ENCODE measurements around the gene DDX52. TPM values are rescaled to one million over a fixed set of nuclear protein-coding genes. Genes with fewer than 3 reads are reported as not detected.
"Not testable (repeated sequence)": the region's sequence is repeated elsewhere in the genome, so short reads cannot be mapped to it uniquely, and the experiment has no call there.

Gene DDX52
- total and polyA plus RNA-seq, 11 donors: 6.7 to 20.9 (median 13.9) TPM

DNA sequence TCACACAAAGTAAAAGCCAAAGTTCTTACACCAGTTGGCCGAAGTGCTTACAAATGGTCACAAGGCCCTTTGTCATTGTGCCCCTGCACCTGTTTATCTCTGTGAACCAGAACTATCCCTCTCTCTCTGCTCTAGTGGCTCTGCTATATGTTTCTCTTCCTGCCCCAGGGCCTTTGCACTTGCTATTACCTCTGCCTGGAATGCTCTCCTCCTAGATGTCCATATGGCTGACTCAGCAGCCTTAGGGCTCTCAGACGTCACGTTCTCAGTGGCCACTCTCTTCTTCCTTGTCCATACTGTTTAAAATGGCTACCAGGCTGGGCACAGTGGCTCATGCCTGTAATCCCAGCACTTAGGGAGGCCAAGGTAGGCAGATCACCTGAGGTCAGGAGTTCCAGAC, 38.8 kb upstream of the DDX52 start:
- no peak overlapping the region for H3K27ac ChIP-seq
- intact Hi-C loops (cut with DNase I): no loop called here
- H3K9me3 ChIP-seq: peaks cover 0 to 6% (median 0%) of the 10 kb centered on the region in 12 donors
- no peaks in the 10 kb centered on the region for H3K36me3 ChIP-seq
- no peak overlapping the region for H3K4me3 ChIP-seq
- no peak for ATAC-seq
- TF ChIP-seq POLR2A (IDR thresholded peaks at IDR 0.05): no peak
- no peak for TF ChIP-seq CTCF (IDR thresholded peaks at IDR 0.05)
- peaks cover 0 to 15% (median 0%) of the 10 kb centered on the region in 9 donors for H3K27me3 ChIP-seq
- H3K4me1 ChIP-seq: no peaks in the 10 kb centered on the region
- 85 to 92% (median 89%) methylated on average over 3 of the region's 3 CpGs for WGBS, 4 donors
- no peak for DNase-seq

- H3K36me3 ChIP-seq; H3K4me3 ChIP-seq; DNase-seq; H3K4me1 ChIP-seq; H3K27ac ChIP-seq; H3K9me3 ChIP-seq; ATAC-seq; intact Hi-C loops (cut with DNase I): not testable (repeated sequence)
- peaks cover 0 to 22% (median 0%) of the 10 kb centered on the region in 9 donors for H3K27me3 ChIP-seq
- 71 to 91% (median 86%) methylated on average over 1 to 2 of the region's 2 CpGs for WGBS, 4 donors
Observed at GRCh38 chr17:37679995-37680394, 36.7 kb upstream of the DDX52 start.

GRCh38 chr17:37678036-37678435, 34.8 kb upstream of the DDX52 start:
- no peak overlapping the region for H3K27ac ChIP-seq
- peaks cover 0 to 22% (median 0%) of the 10 kb centered on the region in 9 donors for H3K27me3 ChIP-seq
- H3K4me1 ChIP-seq: no peaks in the 10 kb centered on the region
- intact Hi-C loops (cut with DNase I): no loop called here
- no peak for TF ChIP-seq POLR2A (IDR thresholded peaks at IDR 0.05)
- no peak for TF ChIP-seq CTCF (IDR thresholded peaks at IDR 0.05)
- H3K9me3 ChIP-seq: peaks cover 0 to 6% (median 0%) of the 10 kb centered on the region in 12 donors
- DNase-seq: no peak
- no peak overlapping the region for H3K4me3 ChIP-seq
- WGBS, 4 donors: 93 to 97% (median 96%) methylated on average over 1 of the region's 1 CpG
- no peaks in the 10 kb centered on the region for H3K36me3 ChIP-seq
- no peak for ATAC-seq

GRCh38 chr17:37677021-37677420, 33.8 kb upstream of the DDX52 start:
- 80 to 100% (median 82%) methylated on average over 1 of the region's 1 CpG for WGBS, 4 donors
- ATAC-seq (no peak), DNase-seq (no peak)
- intact Hi-C loops (cut with DNase I): no loop called here
- no peaks in the 10 kb centered on the region for H3K4me1 ChIP-seq
- TF ChIP-seq CTCF (IDR thresholded peaks at IDR 0.05) (no peak), POLR2A (IDR thresholded peaks at IDR 0.05) (no peak)
- peaks cover 0 to 22% (median 0%) of the 10 kb centered on the region in 9 donors for H3K27me3 ChIP-seq
- H3K27ac ChIP-seq: no peak overlapping the region
- peaks cover 0 to 6% (median 0%) of the 10 kb centered on the region in 12 donors for H3K9me3 ChIP-seq
- H3K4me3 ChIP-seq: no peak overlapping the region
- no peaks in the 10 kb centered on the region for H3K36me3 ChIP-seq

Data from heart left ventricle (tissue), 16 donors.